ENCODE results near the gene IL4. TPM values are rescaled to one million over a fixed set of nuclear protein-coding genes. Genes with fewer than 3 reads are reported as not detected.
"Not testable (repeated sequence)": the region's sequence is repeated elsewhere in the genome, so short reads cannot be mapped to it uniquely, and the experiment has no call there.

Gene IL4
- polyA plus RNA-seq, 1 experiment: not detected

- ChIA-PET CTCF (no interaction called here), POLR2A (no interaction called here)
- DNase-seq (ENCODE audit: low read depth): no peak
- no peak for TF ChIP-seq CTCF (IDR thresholded peaks at IDR 0.05; ENCODE audit: insufficient read depth, low read depth, low read length)
- Histone ChIP-seq H3K27me3 (ENCODE audit: control insufficient read depth, insufficient read depth, low read length) (no peaks in the 10 kb centered on the region), H3K36me3 (ENCODE audit: control insufficient read depth, insufficient read depth, low read length) (no peaks in the 10 kb centered on the region), H3K4me3 (ENCODE audit: low read depth, low read length) (no peak overlapping the region)
Observed at GRCh38 chr5:132687995-132688394, 14.2 kb downstream of the IL4 start.

- Histone ChIP-seq H3K36me3 (ENCODE audit: control insufficient read depth, insufficient read depth, low read length) (no peaks in the 10 kb centered on the region), H3K4me3 (ENCODE audit: low read depth, low read length) (no peak overlapping the region), H3K27me3 (ENCODE audit: control insufficient read depth, insufficient read depth, low read length) (no peaks in the 10 kb centered on the region)
- no peak for DNase-seq (ENCODE audit: low read depth)
- TF ChIP-seq CTCF (IDR thresholded peaks at IDR 0.05; ENCODE audit: insufficient read depth, low read depth, low read length): no peak
- CTCF ChIA-PET: interaction anchor here (1.2 kb wide), 1 partner anchor 27 kb away, joined by 3 read pairs; no protein-coding TSS in a partner anchor
- POLR2A ChIA-PET: no interaction called here
Observed at GRCh38 chr5:132688536-132689339, 14.9 kb downstream of the IL4 start.

- CTCF ChIA-PET: interaction anchor here (1.2 kb wide), 1 partner anchor 26 kb away, joined by 3 read pairs; no protein-coding TSS in a partner anchor
- POLR2A ChIA-PET: no interaction called here
- no peak for TF ChIP-seq CTCF (IDR thresholded peaks at IDR 0.05; ENCODE audit: insufficient read depth, low read depth, low read length)
- no peak for DNase-seq (ENCODE audit: low read depth)
- H3K27me3 ChIP-seq (ENCODE audit: control insufficient read depth, insufficient read depth, low read length): no peaks in the 10 kb centered on the region
- no peaks in the 10 kb centered on the region for H3K36me3 ChIP-seq (ENCODE audit: control insufficient read depth, insufficient read depth, low read length)
- H3K4me3 ChIP-seq (ENCODE audit: low read depth, low read length): no peak overlapping the region
Observed at GRCh38 chr5:132689513-132689912, 15.7 kb downstream of the IL4 start.

GRCh38 chr5:132690156-132690555 lies 16.4 kb downstream of the IL4 start:
- H3K36me3 ChIP-seq (ENCODE audit: control insufficient read depth, insufficient read depth, low read length): no peaks in the 10 kb centered on the region
- TF ChIP-seq CTCF (IDR thresholded peaks at IDR 0.05; ENCODE audit: insufficient read depth, low read depth, low read length): no peak
- no peak overlapping the region for H3K4me3 ChIP-seq (ENCODE audit: low read depth, low read length)
- CTCF ChIA-PET: interaction anchor here (0.6 to 1.2 kb wide), 3 partner anchors 11 to 25 kb away, joined by 3 to 4 read pairs (median 3); no protein-coding TSS in a partner anchor
- DNase-seq (ENCODE audit: low read depth): no peak
- no peaks in the 10 kb centered on the region for H3K27me3 ChIP-seq (ENCODE audit: control insufficient read depth, insufficient read depth, low read length)
- POLR2A ChIA-PET: no interaction called here

- DNase-seq (ENCODE audit: low read depth); H3K4me3 ChIP-seq (ENCODE audit: low read depth, low read length); H3K36me3 ChIP-seq (ENCODE audit: control insufficient read depth, insufficient read depth, low read length); POLR2A ChIA-PET; H3K27me3 ChIP-seq (ENCODE audit: control insufficient read depth, insufficient read depth, low read length): not testable (repeated sequence)
- CTCF ChIA-PET: interaction anchor here (0.6 to 0.7 kb wide), 2 partner anchors 281 to 1579 kb away, joined by 3 read pairs; no protein-coding TSS in a partner anchor
Observed at GRCh38 chr5:132691755-132692631, 18.2 kb downstream of the IL4 start.
